ENCODE data around the gene ALCAM.

- no peak for TF ChIP-seq CTCF (IDR thresholded peaks at IDR 0.05)
- TF ChIP-seq POLR2A (IDR thresholded peaks at IDR 0.05): no peak
Observed at GRCh38 chr3:105513042-105513441, 146.3 kb downstream of the ALCAM start.
